Activated T-cell treated with anti-CD3 and anti-CD28 coated beads, Interleukin-2, amount 50 U/mL, for 1 hour (primary cell): Measurements from ENCODE around the gene MRC2.
A peak's percentile ranks its signal among the peaks of the same experiment; 100 is the strongest.

Experiments
- DNase-seq: peaks from one replicate; pipeline ENCODE4 v3.0.0-alpha.2; 2020

The MRC2 gene

GRCh38 chr17:62615503-62615902 is 12.0 kb upstream of the MRC2 start:
- DNase-seq = no peak

DNA sequence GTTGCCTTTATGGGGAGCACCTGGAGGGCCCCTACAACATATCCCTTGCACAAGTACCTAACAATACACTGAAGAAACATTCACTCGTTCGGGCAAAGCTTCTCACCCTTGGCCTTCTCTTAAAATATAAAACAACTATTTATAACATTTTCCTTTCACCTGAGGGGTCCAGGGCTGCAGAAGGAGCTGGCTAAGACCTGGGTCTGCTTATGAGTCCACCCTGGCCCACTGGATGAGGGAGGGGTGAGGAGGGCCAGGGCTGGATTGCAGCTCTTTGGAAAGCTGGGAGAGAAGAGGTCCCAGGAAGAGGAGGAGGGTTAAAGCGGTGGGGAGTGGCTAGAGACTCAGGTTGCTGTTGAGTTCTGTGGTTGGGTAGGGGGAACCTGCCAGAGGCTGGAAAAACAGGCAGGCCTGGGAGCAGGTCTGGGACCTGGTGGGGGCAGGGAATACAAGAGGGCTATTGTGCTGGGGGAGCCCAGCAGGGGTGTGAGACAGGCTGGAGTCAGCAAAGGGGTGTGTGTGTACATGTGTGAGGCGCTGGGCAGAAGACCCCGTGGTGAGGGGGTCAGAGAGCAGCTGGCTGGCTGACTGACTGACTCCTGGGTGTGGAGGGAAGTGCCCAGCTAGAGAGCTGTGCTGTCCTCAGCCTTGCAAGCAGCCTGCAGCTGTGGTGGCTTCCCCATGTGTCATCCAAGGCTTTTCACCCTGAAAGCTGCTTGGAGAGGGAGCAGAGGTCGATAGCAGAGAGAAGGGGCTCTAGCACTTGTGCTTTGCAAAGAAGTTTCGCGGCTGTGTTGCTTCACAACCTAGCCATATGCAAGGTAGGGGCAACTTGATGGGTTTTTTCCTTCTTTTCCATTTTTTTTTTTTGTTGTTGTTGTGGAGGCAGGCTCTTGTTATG is 10.2 kb upstream of the MRC2 start:
- DNase-seq = no peak

DNA sequence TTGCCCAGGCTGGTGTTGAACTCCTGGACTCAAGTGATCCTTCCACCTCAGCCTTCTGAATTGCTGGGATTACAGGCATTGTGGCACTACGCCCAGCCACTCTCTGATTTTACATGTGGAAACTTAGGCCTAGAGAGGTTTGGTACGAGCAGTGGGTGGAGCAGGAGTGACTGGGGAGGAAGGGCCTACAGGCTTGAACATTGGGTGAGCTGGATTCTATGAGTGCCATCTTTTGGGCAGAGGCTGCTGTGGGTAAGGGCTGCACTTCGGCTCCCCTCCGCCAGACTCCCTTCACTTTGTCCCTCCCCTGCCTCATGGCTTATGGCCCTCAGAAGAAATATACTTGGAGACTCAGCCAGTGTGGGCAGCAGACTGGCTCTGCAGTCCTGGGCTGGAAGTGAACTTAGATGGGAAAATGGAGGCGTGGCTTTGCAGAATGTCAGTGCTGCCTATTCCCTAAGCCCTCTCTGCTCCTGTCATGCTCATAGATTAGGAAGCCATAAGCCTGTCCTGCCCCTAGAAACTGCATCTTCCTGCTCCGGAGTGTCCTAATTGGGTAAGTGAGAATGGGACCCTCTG is 9.5 kb upstream of the MRC2 start:
- no peak for DNase-seq

- no peak for DNase-seq
Observed at GRCh38 chr17:62618647-62619416, 8.6 kb upstream of the MRC2 start.

DNA sequence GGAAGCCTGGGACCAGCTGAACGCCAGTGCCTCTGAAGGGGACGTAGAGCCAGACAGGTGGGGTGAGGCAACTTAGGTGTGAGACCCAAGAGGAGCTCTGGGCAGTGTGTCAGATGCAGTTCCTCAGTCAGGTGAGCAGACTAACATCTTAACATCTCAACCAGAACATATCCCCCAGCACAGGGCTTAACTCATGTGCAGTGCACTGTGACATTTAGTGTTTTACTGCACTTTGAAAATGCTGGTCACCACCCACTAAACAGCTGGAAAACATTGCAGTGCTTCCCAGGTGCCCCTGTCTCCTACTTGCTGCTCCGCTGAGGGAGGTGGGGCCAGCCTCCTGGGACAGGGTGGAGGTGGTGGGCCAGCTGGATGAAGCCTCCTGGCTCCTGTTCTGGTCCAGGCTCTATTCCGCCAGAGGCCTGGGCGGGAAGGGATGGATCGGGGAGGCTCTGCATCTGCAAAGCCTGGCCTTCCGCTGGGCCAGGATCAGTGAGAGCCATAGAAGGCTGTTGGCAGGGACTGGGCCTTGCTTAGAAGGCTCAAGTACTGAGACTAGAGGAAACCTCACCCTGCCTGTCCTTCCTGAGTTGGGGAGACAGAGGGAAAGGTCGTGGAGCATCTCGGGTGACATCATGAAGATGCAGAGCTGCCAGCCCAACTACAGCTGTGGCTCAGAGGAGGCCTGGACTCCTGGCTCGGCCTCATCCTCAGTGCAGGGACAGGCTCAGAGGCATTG is 7.9 kb upstream of the MRC2 start:
- no peak for DNase-seq

GRCh38 chr17:62621223-62621622 is 6.2 kb upstream of the MRC2 start:
- no peak for DNase-seq

DNA sequence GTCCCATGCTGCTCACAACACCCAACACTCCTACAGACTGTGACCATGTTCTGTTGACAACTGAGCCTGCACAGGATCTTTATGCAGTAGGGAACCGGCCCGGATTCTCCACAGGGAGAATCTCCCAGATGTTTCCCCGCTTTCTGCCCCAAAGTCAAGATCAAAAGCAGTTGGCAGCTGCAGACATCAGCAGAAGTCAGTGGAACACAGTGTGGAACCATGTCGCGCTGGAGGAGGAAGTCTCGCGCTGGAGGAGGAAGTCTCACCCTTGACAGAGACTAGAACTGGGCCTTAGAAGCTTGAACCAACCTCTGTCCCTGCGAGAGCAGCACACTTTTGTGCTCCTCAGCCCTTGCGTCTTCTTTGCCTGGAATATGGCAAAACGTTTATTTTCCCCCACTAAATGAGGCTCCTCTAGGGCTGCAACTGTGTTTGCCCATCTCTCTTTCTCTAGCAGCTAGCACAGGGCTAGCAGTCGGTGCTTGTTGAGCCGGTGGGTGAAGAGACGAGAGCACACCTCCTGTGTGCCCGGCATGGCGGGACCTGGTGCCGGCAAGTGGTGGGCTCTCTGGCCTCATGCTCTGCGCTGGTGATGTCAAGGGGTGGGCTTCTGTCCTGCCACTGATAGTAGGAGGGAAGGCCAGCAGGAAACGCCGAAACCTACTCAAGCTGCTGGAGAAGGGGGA is 2.1 kb upstream of the MRC2 start:
- no peak for DNase-seq

GRCh38 chr17:62625870-62626200 is 1.6 kb upstream of the MRC2 start:
- no peak for DNase-seq

DNA sequence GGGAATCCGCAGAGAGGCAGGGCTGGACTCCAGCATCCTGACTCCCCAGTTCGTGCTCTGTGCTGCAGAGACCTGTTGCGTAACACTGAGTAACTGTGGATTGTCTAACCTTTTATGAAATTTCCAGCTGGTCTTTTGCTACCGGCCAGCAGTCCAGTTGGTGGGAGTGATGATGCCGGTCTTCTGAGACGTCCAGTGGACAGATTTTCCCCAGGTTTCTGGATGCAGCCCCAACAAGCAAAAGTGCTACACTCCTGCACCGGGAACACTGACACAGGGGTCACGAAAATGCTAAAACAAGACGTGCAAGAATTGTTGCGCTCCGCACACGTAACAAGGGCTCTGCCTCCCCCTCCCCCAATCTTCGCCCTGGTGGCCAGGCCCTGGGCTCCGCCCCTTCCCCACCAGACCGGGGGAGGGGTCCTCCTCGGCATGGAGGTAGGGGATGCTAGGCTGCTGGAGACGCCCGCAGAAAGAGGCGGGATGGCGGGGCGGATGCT is 701 bp upstream of the MRC2 start:
- no peak for DNase-seq

DNA sequence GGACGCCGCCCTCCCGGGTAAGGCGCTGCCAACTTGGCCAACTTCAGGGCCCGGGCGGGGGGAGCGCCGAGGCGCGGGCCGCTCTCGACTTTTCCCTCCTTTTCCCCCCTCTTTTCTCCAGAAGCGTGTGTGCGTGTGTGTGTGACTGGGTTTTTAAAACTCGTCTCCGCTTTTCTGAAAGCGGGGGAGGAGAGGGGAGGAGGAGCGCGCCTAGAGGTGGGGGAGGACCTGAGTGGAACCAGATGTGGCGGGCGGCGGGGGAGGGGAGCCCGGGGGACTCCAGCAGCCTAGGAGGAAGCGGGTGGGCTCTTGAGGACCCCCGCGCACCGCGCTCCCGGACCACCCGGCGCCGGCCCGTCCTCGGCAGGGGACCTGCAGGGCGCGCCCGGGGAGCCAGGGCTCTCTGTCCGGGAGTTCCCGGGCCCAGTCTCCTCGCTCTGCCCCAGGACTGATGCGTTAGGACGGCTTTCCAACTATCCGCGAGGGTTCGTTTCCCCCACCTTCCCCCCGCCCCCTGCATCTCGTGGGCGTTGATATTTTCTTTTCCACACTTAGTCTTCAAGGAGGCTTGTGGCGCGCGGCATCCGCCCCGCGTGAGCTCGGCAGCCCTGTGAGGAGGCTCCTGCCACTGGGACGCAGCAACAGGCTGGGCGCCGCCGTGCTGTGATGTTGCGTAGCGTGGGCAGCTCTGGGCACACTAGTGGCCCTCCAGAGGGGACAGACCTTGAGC is 599 bp downstream of the MRC2 start:
- peak; percentile 26 for DNase-seq

DNA sequence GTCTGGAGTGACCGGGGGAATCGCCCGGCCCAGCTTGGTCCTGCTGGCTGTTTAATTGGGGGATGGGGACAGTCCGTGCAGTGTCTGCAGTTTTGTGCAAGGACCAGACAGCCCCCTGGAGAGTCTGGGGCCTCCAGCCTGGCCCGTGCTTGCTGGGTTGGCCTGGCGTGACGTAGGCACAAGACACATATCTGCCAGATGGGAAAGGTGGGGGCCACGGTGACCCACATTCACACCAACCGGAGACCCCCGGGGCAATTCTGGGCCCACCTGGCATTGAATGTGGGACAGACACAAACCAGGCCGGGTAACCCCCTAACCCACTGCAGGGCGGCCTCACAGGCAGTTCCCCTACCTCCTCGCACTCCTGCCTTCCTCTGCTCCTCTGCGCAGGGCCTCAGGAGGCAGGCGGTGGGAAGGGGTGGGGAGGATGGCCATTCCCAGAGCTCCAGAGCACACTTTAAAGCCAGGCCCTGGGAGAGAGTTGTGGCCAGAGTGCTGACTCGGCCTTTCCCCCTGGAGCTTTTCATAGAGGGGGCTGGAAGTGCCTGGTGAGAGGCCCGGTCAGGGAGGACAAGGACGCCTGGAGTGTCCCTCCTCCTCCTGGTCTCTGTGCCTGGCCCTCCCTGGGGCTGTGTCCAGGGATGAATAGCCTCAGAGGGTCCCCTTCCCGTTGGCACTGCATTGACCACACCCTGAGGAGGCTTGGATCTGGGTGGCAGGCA is 1.5 kb downstream of the MRC2 start:
- no peak for DNase-seq

DNA sequence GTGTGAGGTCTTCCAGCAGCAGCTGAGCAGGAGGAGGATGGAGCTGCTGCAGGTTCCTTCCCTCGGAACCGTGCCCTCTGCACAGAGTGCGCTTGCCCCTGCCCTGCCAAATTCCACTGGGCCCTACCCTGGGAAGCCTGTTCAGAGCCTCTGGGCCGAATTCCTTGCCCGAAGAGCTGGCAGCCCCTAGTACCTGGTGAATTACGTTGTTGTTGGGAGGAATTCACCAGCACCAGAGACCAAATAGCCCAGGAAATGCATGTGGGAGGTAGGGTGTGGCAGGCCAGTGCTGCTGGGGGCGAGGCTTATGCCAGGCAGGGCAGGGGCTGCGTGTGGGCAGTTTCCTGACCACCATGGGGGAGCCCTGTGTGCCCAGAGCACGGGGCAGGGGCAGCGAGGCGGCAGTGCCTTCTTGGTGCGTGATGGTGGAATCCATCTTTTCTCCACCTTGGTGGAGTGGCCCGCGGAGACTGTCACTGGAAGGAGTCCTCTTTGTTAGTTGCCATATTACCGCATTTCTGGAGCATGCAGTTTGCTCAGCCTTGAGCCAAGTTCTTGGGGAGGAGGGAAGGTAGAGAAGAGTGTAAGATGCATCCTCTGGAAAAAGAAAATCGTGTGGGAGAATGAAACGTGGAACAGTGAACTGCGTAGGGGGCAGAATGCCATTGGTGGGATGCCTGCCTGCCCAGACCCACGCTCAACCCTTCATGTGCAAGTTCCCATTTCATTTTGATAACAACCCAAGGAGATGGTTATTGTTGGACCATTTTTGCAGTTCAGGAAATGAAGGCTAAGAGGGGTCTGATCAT is 2.3 kb downstream of the MRC2 start:
- DNase-seq = no peak

GRCh38 chr17:62630365-62631085 is 3.1 kb downstream of the MRC2 start:
- DNase-seq = no peak

GRCh38 chr17:62631086-62631935 is 3.8 kb downstream of the MRC2 start:
- DNase-seq = no peak

DNA sequence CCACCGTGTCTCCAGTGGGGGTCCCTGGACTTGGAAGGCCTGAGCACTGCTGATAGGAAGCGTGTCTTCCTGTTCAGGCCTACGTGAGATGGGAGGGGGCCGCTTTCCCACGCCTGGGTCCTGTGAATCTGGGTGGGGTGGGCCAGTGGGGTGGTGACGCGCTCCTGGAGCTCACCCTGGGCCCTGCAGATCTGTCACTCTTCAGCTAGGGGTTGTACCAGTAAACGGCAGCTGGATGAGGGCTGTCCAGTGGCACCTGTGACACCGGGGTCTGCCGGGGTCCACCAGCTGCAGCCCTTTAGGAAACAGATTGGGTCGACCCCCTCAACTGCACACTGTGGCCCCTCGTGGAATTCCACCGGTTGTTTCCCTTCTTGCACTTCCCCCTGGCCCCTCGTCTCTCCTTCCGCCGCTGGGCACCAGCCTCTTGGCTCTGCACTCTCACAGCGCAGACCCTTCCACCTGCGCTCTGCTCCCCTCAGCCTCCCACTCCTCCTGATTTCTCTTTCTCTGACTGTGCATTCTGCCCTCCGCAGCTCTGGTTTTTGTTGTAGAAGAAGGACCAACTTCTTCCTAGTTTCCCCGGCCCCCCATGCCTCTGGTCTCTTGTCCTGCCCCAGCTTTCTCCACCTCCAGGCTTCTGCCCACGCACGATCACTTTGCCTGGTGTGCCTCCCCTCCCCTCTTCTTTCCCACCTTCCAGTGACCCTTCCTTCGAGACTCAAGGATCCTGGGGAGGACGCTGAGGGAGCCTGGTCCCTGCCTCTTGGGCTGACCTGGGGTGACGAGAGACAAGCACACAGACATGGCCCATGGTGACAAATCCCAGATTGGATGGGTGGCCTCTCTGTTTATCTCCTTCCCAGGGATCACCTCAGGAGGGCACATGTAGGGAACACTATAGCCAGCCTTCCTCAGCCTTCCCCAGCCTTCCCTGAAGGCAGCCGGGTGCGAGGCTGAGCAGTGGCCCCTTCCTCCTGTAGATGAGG is 4.8 kb downstream of the MRC2 start:
- DNase-seq = no peak

DNA sequence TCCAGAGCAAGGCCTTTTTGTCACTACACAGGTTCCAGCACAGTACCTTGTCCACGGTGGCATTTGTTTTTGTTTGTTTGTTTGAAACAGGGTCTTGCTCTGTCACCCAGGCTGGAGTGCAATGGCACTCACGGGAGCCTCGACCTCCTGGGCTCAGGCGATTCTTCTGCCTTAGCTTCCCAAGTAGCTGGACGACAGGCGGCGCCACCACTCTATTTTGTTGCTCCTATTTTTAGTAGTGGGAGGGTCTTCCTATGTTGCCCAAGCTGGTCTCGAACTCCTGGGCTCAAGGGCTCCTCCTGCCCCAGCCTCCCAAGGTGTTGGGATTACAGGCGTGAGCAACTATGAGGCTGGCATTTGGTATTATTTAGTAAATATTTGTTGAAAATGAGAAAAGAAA is 10.3 kb downstream of the MRC2 start:
- no peak for DNase-seq

DNA sequence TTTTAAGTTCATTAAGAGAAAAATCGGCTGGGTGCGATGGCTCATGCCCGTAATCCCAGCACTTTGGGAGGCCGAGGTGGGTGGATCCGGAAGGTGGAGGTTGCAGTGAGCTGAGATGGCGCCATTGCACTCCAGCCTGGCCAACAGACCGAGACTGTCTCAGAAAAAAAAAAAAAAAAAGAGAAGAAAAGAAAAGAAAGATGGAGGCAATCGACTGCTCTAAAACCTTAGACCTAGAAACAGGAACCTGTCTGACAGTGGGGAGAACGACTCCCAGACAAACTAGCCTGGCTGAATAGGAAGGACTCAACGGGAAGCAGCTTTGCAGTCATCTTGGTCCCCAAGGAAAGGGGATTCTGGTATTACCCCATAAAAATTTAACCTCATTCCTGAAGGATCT is 13.7 kb downstream of the MRC2 start:
- no peak for DNase-seq
